ENCODE results near the gene SCG5.

SCG5 gene

GRCh38 chr15:32692286-32692685 lies 50.8 kb downstream of the SCG5 start:
- no peak for DNase-seq

DNA sequence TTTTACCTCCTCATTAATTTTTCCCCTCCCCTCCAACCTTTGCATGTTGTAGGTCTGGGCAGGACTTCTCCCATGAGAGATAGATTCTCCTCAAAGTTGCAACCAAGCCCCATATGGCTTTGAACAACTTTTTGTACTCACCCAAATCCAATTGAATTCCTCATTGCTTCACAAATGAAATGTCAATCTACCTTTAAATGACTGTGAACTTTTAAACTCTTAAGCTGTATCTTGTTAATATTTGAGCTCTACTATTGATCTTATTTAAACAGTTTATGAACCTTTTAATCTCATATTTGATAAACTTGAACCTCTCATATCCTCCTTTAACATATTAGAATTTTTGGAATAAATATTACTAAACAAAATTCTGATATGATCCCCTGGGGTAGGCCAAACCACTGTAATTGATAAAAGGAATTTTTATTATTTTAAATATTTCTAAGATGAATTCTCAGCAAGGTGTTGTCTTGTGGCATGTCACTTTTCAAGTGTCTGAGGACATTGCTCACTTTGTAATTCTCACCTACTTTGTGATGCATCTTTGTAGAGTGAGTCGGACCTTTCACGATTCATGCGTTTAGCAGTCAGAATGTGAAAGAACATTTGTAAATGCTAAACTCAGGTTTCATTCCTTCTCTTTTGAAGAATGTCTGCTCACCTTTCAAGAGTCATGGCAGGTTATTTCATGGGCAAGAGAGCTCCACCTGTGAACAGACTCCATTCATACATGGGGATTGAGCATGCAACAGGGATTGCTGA lies 52.9 kb downstream of the SCG5 start:
- no peak for DNase-seq

- no peak for DNase-seq
These were observed 57.4 kb downstream of the SCG5 start for GRCh38 chr15:32698773-32699390.

GRCh38 chr15:32700501-32701150 lies 59.1 kb downstream of the SCG5 start:
- no peak for DNase-seq

- no peak for DNase-seq
These were observed 60.4 kb downstream of the SCG5 start for GRCh38 chr15:32701863-32702262.

DNA sequence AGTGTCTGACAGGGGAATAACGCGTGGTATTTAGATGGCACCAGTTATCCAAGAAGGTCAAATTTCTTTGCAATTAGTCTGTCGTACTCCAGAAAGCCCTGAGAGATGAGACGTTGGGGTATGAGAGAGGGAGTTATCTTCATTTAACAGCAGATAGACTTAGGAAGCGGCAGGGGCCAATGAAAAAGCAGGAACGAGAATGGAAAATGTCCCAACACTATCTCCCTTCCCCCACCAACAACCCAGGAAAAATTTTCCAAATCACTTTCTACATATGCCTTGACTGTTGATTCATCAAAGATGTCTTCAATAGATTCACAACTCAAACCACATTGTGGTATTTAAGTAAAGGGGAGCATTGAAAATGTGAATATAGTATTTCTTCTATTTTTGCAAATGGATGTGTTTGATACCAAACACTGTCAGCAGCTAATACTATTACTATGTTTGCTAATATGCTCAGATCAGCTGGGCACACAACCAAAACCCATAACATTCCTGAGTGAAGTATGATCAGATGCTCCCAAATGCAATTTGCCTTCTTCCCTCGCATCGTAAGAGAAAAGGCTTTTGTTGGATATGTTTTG lies 63.0 kb downstream of the SCG5 start:
- DNase-seq: no peak

DNA sequence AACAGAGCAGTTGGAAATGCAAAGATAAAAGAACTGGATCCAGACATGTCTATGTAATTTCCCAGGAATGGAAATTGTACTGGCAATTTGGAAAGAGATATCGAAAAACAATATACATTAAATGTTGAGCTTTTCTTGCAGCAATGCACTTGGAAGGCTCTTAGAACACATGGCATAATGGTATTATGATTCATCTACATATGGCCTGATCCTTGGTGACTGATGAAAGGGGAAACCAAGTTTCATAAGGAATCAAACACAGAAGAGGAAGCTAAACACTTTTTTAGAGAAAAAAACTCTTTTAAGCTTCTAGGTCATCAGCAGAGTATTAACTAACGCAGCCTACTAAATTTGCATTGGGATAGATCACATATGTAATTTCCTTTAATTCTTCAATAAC lies 63.9 kb downstream of the SCG5 start:
- DNase-seq: no peak

GRCh38 chr15:32706704-32707103 lies 65.2 kb downstream of the SCG5 start:
- no peak for DNase-seq

DNA sequence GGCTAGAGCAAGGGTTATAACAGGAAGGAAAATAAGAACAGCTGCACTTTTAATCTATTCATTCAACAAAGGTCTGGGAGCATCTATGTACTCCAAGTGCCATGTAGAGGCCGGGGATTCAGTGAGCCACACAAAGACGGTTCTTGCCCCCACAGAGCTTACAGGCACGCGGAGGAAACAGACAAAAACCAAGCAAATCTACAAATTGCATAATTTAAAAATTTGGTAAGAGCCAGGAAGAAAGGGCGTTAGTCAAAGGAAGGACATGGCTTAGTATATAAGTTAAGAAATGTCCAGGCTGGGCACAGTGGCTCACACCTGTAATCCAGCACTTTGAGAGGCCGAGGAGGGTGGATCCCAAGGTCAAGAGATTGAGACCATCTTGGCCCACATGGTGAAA lies 65.9 kb downstream of the SCG5 start:
- no peak for DNase-seq

GRCh38 chr15:32709295-32710033 lies 68.0 kb downstream of the SCG5 start:
- DNase-seq: no peak

GRCh38 chr15:32715276-32715675 lies 73.8 kb downstream of the SCG5 start:
- no peak for DNase-seq

DNA sequence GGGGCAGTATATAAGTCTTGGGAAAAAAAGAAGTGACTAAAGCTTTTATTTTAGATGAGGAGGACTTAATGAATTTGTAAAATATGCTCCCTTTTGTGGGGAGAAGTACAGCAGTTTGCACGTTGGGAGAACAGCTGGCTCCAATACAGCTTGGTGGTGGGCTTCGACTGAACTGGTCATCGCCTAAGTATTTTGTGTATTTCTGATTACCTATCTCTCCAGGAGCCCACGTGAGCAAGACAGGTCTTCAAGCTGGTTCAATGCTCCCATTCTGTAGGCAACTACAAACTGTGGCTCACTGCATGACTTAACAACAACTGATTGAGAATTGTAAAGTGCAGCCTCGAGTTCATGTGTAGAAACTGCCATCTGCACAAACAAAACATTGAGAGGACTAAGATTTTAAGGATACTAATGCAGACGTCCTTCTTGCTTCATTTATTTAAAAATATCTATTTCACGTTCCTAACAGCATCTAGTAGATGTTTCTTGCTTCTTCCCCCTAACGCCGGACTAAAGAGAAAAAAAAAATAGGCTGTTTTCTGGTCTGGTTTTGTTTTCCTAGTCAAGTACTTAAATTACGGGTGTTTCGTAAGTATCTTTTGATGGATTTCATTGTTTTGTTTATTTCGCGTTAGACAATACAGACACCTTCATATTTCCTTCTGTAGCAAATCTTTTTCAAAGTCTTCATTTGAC lies 74.9 kb downstream of the SCG5 start:
- DNase-seq: no peak

DNA sequence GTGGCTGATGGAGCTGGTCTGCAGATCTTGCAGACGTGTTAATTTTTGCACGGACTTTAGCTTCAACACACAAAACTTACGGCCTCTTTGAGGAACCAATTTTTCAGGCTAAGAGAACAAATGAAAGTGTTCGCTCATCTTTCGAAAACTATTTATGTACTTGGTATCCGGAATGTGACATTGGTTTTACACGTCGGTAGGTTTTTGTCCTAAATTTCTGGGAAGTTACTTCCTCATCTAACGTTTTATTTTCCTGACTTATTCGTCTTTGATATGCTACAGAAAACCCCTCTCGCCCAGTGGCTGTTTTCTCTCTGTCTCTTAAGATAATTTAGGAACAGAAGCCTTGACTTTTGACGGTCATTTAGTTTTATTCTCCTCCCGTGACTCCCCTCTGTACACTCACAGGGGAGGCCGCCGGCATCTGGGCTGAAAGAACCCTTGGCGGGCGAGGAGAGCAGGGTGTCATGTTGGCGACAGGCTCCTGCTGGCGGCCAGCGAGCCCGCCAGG lies 75.5 kb downstream of the SCG5 start:
- no peak for DNase-seq

GRCh38 chr15:32717426-32718226 lies 76.1 kb downstream of the SCG5 start, which contains the start of gene GREM1:
TSS of gene GREM1 (plus strand) at chr15:32718004. CDS start at chr15:32730691, 12,687 bp downstream.
- no peak for DNase-seq

DNA sequence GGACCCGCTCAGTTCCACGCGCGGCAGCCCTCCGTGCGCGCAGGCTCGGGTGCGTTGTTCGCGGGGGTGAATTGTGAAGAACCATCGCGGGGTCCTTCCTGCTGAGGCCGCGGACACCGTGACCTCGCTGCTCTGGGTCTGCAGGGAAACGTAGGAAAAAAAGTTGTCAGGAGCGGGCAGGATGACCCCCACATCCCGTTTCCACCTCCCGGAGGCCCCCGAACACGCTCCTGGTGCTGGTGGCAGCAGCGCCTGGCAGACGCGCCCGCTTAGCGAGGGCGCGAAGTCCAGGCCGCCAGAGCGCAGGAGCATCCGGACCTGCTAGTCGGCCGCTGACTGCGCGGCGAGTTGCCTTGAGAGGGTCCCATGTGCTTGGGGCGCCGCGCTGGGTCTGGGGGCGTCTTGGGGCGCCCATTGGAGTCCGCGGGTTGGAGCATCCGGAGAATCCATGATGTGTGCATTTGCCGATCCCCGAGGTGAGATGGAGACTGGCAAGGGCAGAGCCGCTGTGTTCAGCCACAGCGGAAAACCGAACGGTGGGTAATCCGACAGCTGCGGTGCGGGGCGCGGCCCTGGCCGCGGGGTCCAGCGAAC lies 76.8 kb downstream of the SCG5 start:
- no peak for DNase-seq

DNA sequence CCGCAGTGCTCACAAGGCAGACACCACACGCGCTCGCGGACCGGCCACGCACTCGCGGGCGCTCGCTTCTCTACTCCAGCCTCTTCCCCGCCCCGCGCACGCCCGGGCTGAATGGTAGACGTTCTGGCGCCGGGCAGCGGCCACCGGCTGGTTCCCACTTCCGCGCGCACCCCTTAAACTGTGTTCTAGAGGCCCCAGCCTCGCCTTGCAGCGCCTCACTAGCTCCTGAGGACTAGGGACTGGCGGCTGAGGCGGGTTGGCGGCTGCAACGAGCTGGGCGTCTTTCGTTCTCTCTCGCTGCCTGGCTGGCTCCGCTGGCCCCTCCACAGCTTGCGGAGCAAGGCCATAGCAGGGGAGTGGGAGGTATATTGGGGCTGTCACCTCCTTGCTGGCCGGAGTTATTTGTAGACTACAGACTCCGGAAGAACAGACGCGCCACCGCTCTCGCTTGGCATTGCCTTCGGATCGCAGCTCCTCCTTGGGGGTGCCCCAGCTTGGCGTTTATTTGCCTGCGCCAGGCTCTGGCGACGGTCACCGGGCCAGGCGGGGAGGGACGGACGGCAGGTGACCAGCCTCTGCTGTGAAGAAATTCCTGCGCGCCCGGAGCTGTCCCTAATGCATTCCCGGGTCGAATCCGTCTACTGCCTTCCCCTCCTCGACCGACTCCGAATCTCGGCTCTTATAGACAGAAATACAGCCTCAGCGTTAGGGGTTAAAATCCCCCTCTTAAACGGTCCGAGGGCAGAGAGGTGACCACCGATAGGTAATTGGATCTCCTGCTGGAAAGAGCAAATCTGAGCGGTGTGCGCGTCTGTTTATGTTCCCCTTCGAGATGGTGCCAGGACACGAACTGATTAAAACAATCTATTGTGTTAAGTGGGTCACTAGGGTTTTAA lies 77.6 kb downstream of the SCG5 start:
- DNase-seq: no peak

DNA sequence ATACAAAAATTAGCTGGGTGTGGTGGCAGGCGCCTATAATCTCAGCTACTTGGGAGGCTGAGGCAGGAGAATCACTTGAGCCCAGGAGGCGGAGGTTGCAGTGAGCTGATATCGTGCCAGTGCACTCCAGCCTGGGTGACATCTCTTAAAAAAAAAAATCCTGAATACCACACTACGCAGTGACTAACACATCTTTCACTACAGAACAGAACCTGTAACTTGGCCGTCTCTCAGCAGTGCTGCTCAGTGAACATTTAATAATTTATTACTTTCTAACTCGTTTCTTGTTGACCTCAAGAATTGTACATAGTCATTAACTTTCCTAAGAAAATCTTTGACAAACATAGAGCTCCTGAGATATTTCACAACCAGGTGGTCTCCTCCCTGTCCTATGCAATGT lies 80.1 kb downstream of the SCG5 start:
- no peak for DNase-seq

DNA sequence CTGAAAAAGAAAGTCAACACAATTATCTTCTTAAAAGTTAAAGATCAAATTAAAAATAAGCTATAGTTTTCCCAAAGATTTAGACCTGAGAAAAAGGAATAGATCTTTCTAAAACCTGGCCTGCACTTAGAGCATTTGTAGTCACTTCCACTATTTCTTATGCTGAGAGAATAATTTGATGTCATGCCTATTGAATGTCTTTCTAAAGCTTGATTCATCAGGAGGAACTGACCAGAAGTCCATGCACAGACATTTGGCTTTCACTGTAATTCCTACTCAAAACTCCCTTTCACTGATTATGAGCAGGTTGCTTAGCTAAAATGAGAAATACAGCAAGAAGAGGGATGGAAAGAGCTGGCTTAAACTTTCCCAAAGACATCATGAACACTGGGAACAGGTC lies 80.6 kb downstream of the SCG5 start:
- DNase-seq: no peak

GRCh38 chr15:32723171-32723948 lies 81.8 kb downstream of the SCG5 start:
- DNase-seq: no peak

All from cerebellar nuclear complex (tissue), 1 donor.